ENCODE results near the gene CAPZB.
A peak's percentile ranks its signal among the peaks of the same experiment; 100 is the strongest.

Gene CAPZB

GRCh38 chr1:19313636-19313959 lies 171.7 kb downstream of the CAPZB start:
- TF ChIP-seq CTCF (IDR thresholded peaks at IDR 0.05) = no peak
- peaks cover 52 to 59% of the 10 kb centered on the region in 2 experiments for H3K4me1 ChIP-seq (ENCODE audit: control insufficient read depth in 1 of 2, insufficient read depth in 1 of 2, low read depth in 1 of 2, low read length in 1 of 2)
- H3K9me3 ChIP-seq = no peaks in the 10 kb centered on the region
- peak overlapping the region in 1 of 2 experiments; percentile 4 for H3K4me3 ChIP-seq (ENCODE audit: low read depth in 1 of 2, low read length in 1 of 2)
- H3K36me3 ChIP-seq = peaks cover 15% of the 10 kb centered on the region
- H3K27ac ChIP-seq = peak overlapping the region; percentile 81
- no peaks in the 10 kb centered on the region for H3K27me3 ChIP-seq

- TF ChIP-seq CTCF (IDR thresholded peaks at IDR 0.05) = no peak
- peak overlapping the region; percentile 86 to 95 for H3K4me3 ChIP-seq (ENCODE audit: low read depth in 1 of 2, low read length in 1 of 2)
- H3K36me3 ChIP-seq = peaks cover 13% of the 10 kb centered on the region
- H3K27ac ChIP-seq = peak overlapping the region; percentile 81
- no peaks in the 10 kb centered on the region for H3K27me3 ChIP-seq
- H3K9me3 ChIP-seq = no peaks in the 10 kb centered on the region
- H3K4me1 ChIP-seq (ENCODE audit: control insufficient read depth in 1 of 2, insufficient read depth in 1 of 2, low read depth in 1 of 2, low read length in 1 of 2) = peaks cover 52 to 59% of the 10 kb centered on the region in 2 experiments
Observed at GRCh38 chr1:19312782-19313635, 172.3 kb downstream of the CAPZB start.

- peak; percentile 65 for TF ChIP-seq CTCF (IDR thresholded peaks at IDR 0.05)
- H3K4me3 ChIP-seq (ENCODE audit: low read depth in 1 of 2, low read length in 1 of 2) = peak within 1 kb of the TSS; percentile 86 to 95
- peak within 1 kb of the TSS; percentile 81 for H3K27ac ChIP-seq
- peaks cover 13% of the 10 kb centered on the region for H3K36me3 ChIP-seq
- peaks cover 52 to 57% of the 10 kb centered on the region in 2 experiments for H3K4me1 ChIP-seq (ENCODE audit: control insufficient read depth in 1 of 2, insufficient read depth in 1 of 2, low read depth in 1 of 2, low read length in 1 of 2)
- no peaks in the 10 kb centered on the region for H3K27me3 ChIP-seq
- H3K9me3 ChIP-seq = no peaks in the 10 kb centered on the region
Observed at GRCh38 chr1:19311931-19312781, 173.2 kb downstream of the CAPZB start, which contains the start of the genes AKR7A2 and SLC66A1. Gene AKR7A2 (minus strand): TSS chr1:19312144. CDS start chr1:19312124, 20 bp downstream. Gene SLC66A1 (plus strand): TSS chr1:19312326. CDS start chr1:19317678, 5,352 bp downstream.

GRCh38 chr1:19311503-19311930 lies 173.8 kb downstream of the CAPZB start:
- peaks cover 19% of the 10 kb centered on the region for H3K36me3 ChIP-seq
- no peaks in the 10 kb centered on the region for H3K27me3 ChIP-seq
- H3K4me3 ChIP-seq (ENCODE audit: low read depth in 1 of 2, low read length in 1 of 2) = peak overlapping the region; percentile 86 to 95
- no peak for TF ChIP-seq CTCF (IDR thresholded peaks at IDR 0.05)
- H3K4me1 ChIP-seq (ENCODE audit: control insufficient read depth in 1 of 2, insufficient read depth in 1 of 2, low read depth in 1 of 2, low read length in 1 of 2) = peaks cover 51% of the 10 kb centered on the region in 2 experiments
- H3K27ac ChIP-seq = peak overlapping the region; percentile 81
- no peaks in the 10 kb centered on the region for H3K9me3 ChIP-seq

GRCh38 chr1:19310720-19311502 lies 174.4 kb downstream of the CAPZB start:
- no peaks in the 10 kb centered on the region for H3K27me3 ChIP-seq
- no peak for TF ChIP-seq CTCF (IDR thresholded peaks at IDR 0.05)
- H3K27ac ChIP-seq = no peak overlapping the region
- H3K36me3 ChIP-seq = peaks cover 23% of the 10 kb centered on the region
- H3K4me1 ChIP-seq (ENCODE audit: control insufficient read depth in 1 of 2, insufficient read depth in 1 of 2, low read depth in 1 of 2, low read length in 1 of 2) = peaks cover 45% of the 10 kb centered on the region in 2 experiments
- H3K9me3 ChIP-seq = no peaks in the 10 kb centered on the region
- peak overlapping the region; percentile 86 to 95 for H3K4me3 ChIP-seq (ENCODE audit: low read depth in 1 of 2, low read length in 1 of 2)

Measured in neutrophil (primary cell).